IMR-90 (cell line): ENCODE measurements around the gene ZNF302. TPM values are rescaled to one million over a fixed set of nuclear protein-coding genes. Genes with fewer than 3 reads are reported as not detected.

Experiments
- ATAC-seq: fragments of 200-7000 bp; cut with Tn5 transposase; 2 replicates; pipeline ENCODE4 v1.9.1; 2020; ENCODE audit warnings: low read depth, mild to moderate bottlenecking, moderate library complexity
- BruUV-seq: library from RNA; stranded (reverse); fragments of 400-500 nt; replicated peaks from 2 replicates; lab custom pipeline; 2021; lab: Mats Ljungman, UMichigan
- CTCF ChIA-PET: fragments of 300-600 bp; formaldehyde crosslinking; extraction: SDS; loops from one replicate; lab custom pipeline; 2021; ENCODE audit warnings: antibody characterized with exemption; lab: Yijun Ruan, JAX
- POLR2A ChIA-PET: fragments of 300-600 bp; sonication (Branson Sonifier 250); formaldehyde crosslinking; loops from one replicate; lab custom pipeline; 2022; ENCODE audit warnings: antibody characterized with exemption; ENCODE audit not compliant: unreplicated experiment; lab: Charles Lee
- DNase-seq: peaks from one replicate; pipeline ENCODE4 v3.0.0; 2013
- H2AFZ ChIP-seq: replicated peaks from 2 replicates; pipeline ENCODE3; 2013; ENCODE audit warnings: low read length, mild to moderate bottlenecking; ENCODE audit not compliant: poor library complexity
- H2AK5ac ChIP-seq: 2 replicates; pipeline ENCODE4 v1.6.1; 2013; ENCODE audit warnings: low read depth, low read length, inconsistent platforms
- H2AK9ac ChIP-seq: replicated peaks from 2 replicates; pipeline ENCODE3; 2013; ENCODE audit warnings: mild to moderate bottlenecking, low read depth, low read length, moderate library complexity; ENCODE audit not compliant: poor library complexity
- H2BK120ac ChIP-seq: 2 replicates; pipeline ENCODE4 v1.6.1; 2013; ENCODE audit warnings: low read depth, low read length, inconsistent platforms
- H2BK15ac ChIP-seq: 3 replicates; pipeline ENCODE4 v1.6.1; 2013; ENCODE audit warnings: low read depth, low read length, inconsistent platforms
- H2BK20ac ChIP-seq: 2 replicates; pipeline ENCODE4 v1.6.1; 2013; ENCODE audit warnings: low read depth, mild to moderate bottlenecking, inconsistent platforms, low read length, moderate library complexity
- H2BK5ac ChIP-seq: 2 replicates; pipeline ENCODE4 v1.6.1; 2013; ENCODE audit warnings: mild to moderate bottlenecking, low read depth, low read length, inconsistent platforms; ENCODE audit not compliant: poor library complexity, severe bottlenecking
- H3K14ac ChIP-seq: replicated peaks from 2 replicates; pipeline ENCODE4 v1.6.1; 2013; ENCODE audit warnings: low read depth, low read length, inconsistent platforms
- H3K18ac ChIP-seq: 2 replicates; pipeline ENCODE4 v1.6.1; 2013; ENCODE audit warnings: low read depth, low read length, control low read depth
- H3K23ac ChIP-seq: 2 replicates; pipeline ENCODE4 v1.6.1; 2013; ENCODE audit warnings: low read depth, low read length, inconsistent platforms
- H3K27ac ChIP-seq: 2 replicates; pipeline ENCODE4 v1.5.1; 2013; ENCODE audit warnings: mild to moderate bottlenecking, control low read depth, low read length; ENCODE audit not compliant: insufficient read depth
- H3K27me3 ChIP-seq: 2 replicates; pipeline ENCODE4 v1.6.1; 2013; ENCODE audit warnings: low read length; ENCODE audit not compliant: control insufficient read depth, insufficient read depth
- H3K36me3 ChIP-seq: 2 replicates; pipeline ENCODE4 v1.6.1; 2013; ENCODE audit warnings: low read length, mixed read lengths; ENCODE audit not compliant: control insufficient read depth, insufficient read depth
- H3K4ac ChIP-seq: 2 replicates; pipeline ENCODE4 v1.6.1; 2013; ENCODE audit warnings: low read depth, low read length, inconsistent platforms
- H3K4me1 ChIP-seq: 2 replicates; pipeline ENCODE4 v1.6.1; 2013; ENCODE audit warnings: low read length, mixed read lengths; ENCODE audit not compliant: control insufficient read depth, insufficient read depth
- H3K4me2 ChIP-seq: 2 replicates; pipeline ENCODE4 v1.6.1; 2013; ENCODE audit warnings: low read depth, mild to moderate bottlenecking, control low read depth, low read length, moderate library complexity
- H3K4me3 ChIP-seq: 2 replicates; pipeline ENCODE4 v1.5.1; 2013; ENCODE audit warnings: low read depth, mild to moderate bottlenecking, control low read depth, low read length, moderate library complexity; ENCODE audit not compliant: insufficient read depth
- H3K56ac ChIP-seq: 2 replicates; pipeline ENCODE4 v1.6.1; 2013; ENCODE audit warnings: low read length, inconsistent platforms; ENCODE audit not compliant: insufficient read depth; ENCODE audit errors: extremely low read depth
- H3K79me1 ChIP-seq, 2 experiments: 2 replicates each; pipeline ENCODE4 v1.6.1; 2013; ENCODE audit warnings: low read length in 2 of 2, inconsistent platforms in 1 of 2, low read depth in 1 of 2
- H3K9ac ChIP-seq: 2 replicates; pipeline ENCODE4 v1.6.1; 2013; ENCODE audit warnings: low read depth, low read length, control low read depth
- H3K9me1 ChIP-seq: 2 replicates; pipeline ENCODE4 v1.6.1; 2013; ENCODE audit warnings: low read length, inconsistent platforms; ENCODE audit not compliant: insufficient read depth
- H3K9me3 ChIP-seq: 2 replicates; pipeline ENCODE4 v1.6.1; 2013; ENCODE audit warnings: low read length; ENCODE audit not compliant: control insufficient read depth, insufficient read depth
- H4K20me1 ChIP-seq: 2 replicates; pipeline ENCODE4 v1.6.1; 2013; ENCODE audit warnings: low read length, inconsistent platforms; ENCODE audit not compliant: insufficient read depth
- H4K5ac ChIP-seq: 2 replicates; pipeline ENCODE4 v1.6.1; 2013; ENCODE audit warnings: mild to moderate bottlenecking, low read depth, low read length, control low read depth
- H4K8ac ChIP-seq, 2 experiments: 2 replicates each; pipeline ENCODE4 v1.6.1; 2013; ENCODE audit warnings: low read depth in 2 of 2, low read length in 2 of 2, control low read depth in 1 of 2, inconsistent platforms in 1 of 2
- H4K91ac ChIP-seq: 2 replicates; pipeline ENCODE4 v1.6.1; 2013; ENCODE audit warnings: low read depth, low read length, inconsistent platforms; ENCODE audit not compliant: insufficient read depth
- CEBPB ChIP-seq: IDR thresholded peaks from 2 replicates; pipeline ENCODE4 v1.6.1; 2012; ENCODE audit warnings: low read depth, low read length, improper control_type of control experiment
- CHD1 ChIP-seq: IDR thresholded peaks from 2 replicates; pipeline ENCODE4 v1.6.1; 2012; ENCODE audit warnings: low read depth, low read length, improper control_type of control experiment
- RAD21 ChIP-seq: IDR thresholded peaks from 2 replicates; pipeline ENCODE4 v1.6.1; 2012; ENCODE audit warnings: low read length, improper control_type of control experiment
- RFX5 ChIP-seq: IDR thresholded peaks from 2 replicates; pipeline ENCODE4 v1.8.0; 2012; ENCODE audit warnings: low read depth, mild to moderate bottlenecking, low read length, moderate library complexity
- WGBS, 2 experiments: methylation state at CpG; one replicate each; pipeline versions ENCODE4 v1.1.5 to v1.1.7; 2013; ENCODE audit warnings: missing lambda C conversion rate in 2 of 2; ENCODE audit not compliant: insufficient read length in 1 of 2; ENCODE audit errors: extremely low coverage in 2 of 2; 5-methylcytosine and 5-hydroxymethylcytosine counted together
- dilution Hi-C: fragments of 300-500 bp; cut with HindIII; formaldehyde crosslinking; loops from one replicate; pipeline ENCODE4 v1.14.3; 2018; ENCODE audit warnings: low sequenced_read_pairs; ENCODE audit not compliant: unreplicated experiment
- in situ Hi-C: fragments of 300-500 bp; cut with MboI; formaldehyde crosslinking; loops from 3 replicates; pipeline ENCODE4 v1.14.3; 2019; ENCODE audit warnings: low sequenced_read_pairs, inconsistent platforms, mixed read lengths
- intact Hi-C: fragments of 100-400 bp; cut with micrococcal nuclease; formaldehyde crosslinking; loops from 2 replicates; pipeline ENCODE4 v1.10.0; 2022
- microRNA-seq, 2 experiments: library from miRNA; stranded (forward) in 1 of 2; unstranded in 1 of 2; fragments of 10-50 nt in 1 of 2; fragments of <30 nt in 1 of 2; gene quantifications in 1 of 2; microRNA quantifications in 1 of 2; one replicate each; pipeline versions ENCODE3 to v1.1.0; 2013 to 2020; ENCODE audit not compliant: insufficient read depth in 1 of 2, insufficient read length in 1 of 2, unreplicated experiment in 1 of 2
- polyA plus RNA-seq, 3 experiments: library from polyadenylated mRNA; depleted of rRNA; stranded (reverse); fragments of >200 nt; gene quantifications; 2 replicates each; pipeline ENCODE4 v1.2.3, GENCODE V29; 2012; ENCODE audit warnings: low replicate concordance in 1 of 3
- small RNA-seq, 5 experiments: library from RNA; depleted of rRNA; stranded (forward); fragments of <200 nt; gene quantifications; one replicate each; pipeline ENCODE3, GENCODE V24; 2012
- total RNA-seq: library from RNA; depleted of rRNA; stranded (reverse); fragments of >200 nt; gene quantifications from 2 replicates; pipeline ENCODE4 v1.2.3, GENCODE V29; 2012; rRNA removed

The ZNF302 gene
- total and polyA plus RNA-seq, 2 of the 4 experiments (the other 2 are of a cell fraction) = 9.1 to 9.5 TPM

DNA sequence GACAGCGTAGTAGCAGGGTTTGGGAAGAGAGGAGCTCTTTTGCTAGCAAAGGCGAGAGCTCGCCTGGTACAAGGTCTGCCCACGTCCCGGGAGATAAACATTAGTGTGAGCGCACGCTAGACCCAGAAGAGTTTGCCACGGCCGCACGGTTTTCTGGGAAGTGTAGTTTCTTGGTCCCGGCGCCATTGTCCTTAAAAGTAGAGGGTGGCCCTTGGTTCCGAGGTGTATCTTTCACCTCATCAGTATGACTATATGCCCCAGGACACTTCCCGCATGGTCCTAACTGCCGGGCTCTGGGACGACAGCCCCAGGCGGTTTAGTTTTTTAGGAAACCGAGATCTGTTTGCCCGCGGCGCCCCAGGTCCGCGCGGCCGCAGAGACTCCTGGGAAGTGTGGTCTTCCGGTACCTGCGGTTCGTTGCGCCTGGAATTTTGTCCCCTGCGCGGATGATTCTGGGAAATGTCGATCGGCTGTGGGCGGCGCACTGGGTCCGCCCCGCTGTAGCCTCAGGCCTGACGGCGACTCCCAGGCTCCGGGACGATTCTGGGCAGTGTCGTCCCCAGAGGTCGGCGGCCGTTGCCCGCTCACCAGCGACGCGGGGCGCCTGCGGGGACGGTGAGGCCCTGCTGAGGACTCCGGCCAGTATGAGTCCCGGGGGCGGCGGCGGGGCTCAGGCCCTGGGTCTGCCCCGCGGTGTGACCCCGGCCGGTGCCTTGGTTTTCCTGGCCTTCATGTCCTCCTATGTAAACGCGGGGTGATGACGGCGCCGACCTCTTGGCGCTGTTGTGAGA lies 56.5 kb downstream of the ZNF302 start, which contains the start of gene ZNF181 (continued):
- no peak for TF ChIP-seq RFX5
- no peak for TF ChIP-seq CHD1

GRCh38 chr19:34734537-34735103 lies 57.1 kb downstream of the ZNF302 start:
- peak overlapping the region; percentile 60; the same call in 1 of the 2 replicates for H4K91ac ChIP-seq
- TF ChIP-seq CEBPB = peak; percentile 95
- TF ChIP-seq CHD1 = no peak
- no peak for TF ChIP-seq RAD21
- TF ChIP-seq RFX5 = peak; percentile 64
- peaks cover 13% of the 10 kb centered on the region for H3K36me3 ChIP-seq
- H2BK5ac ChIP-seq = peak overlapping the region; percentile 62
- peaks cover 8% of the 10 kb centered on the region for H3K4me1 ChIP-seq
- peak overlapping the region; percentile 96 for H2AFZ ChIP-seq
- BruUV-seq = TSS peak; percentile 59
- peaks cover 10 to 18% of the 10 kb centered on the region in 2 experiments for H3K79me1 ChIP-seq
- peak overlapping the region; percentile 52 for H3K23ac ChIP-seq
- no peak overlapping the region for H2BK15ac ChIP-seq
- H4K8ac ChIP-seq = peak overlapping the region; percentile 42 to 46
- H3K14ac ChIP-seq = peak overlapping the region; percentile 73
- H3K18ac ChIP-seq = no peak overlapping the region; the same call in 1 of the 2 replicates
- 2% methylated on average over 9 of the region's 16 CpGs; no CpG with 5 or more reads in 1 of the 2 experiments for WGBS, 2 experiments
- peak overlapping the region; percentile 86 for H2AK9ac ChIP-seq
- peak overlapping the region; percentile 85 for H3K4me2 ChIP-seq
- peak overlapping the region; percentile 52 for H3K56ac ChIP-seq
- H3K9me1 ChIP-seq = peaks cover 4% of the 10 kb centered on the region; the same call in 1 of the 2 replicates
- DNase-seq (peak; percentile 86), ATAC-seq (no peak)
- H3K27me3 ChIP-seq = no peaks in the 10 kb centered on the region
- H3K9me3 ChIP-seq = peaks cover 4% of the 10 kb centered on the region; the same call in 1 of the 2 replicates
- H2BK120ac ChIP-seq = no peak overlapping the region
- peak overlapping the region; percentile 81 for H3K4ac ChIP-seq
- no peaks in the 10 kb centered on the region for H4K20me1 ChIP-seq
- in situ Hi-C loops (no loop called here), intact Hi-C loops (loop anchor here (1.0 kb wide), 1 partner anchor 57 kb away; the partner anchor contains the start of genes SCGB2B2 and ZNF302), dilution Hi-C loops (no loop called here)
- ChIA-PET CTCF (no interaction called here), POLR2A (no interaction called here)
- H3K4me3 ChIP-seq = peak overlapping the region; percentile 72
- peak overlapping the region; percentile 54 for H3K9ac ChIP-seq
- peak overlapping the region; percentile 20 for H4K5ac ChIP-seq
- peak overlapping the region; percentile 71 for H3K27ac ChIP-seq
- 0 out of 2 replicates have a peak overlapping the region, but pooled peaks have one; percentile 11 for H2AK5ac ChIP-seq
- no peak overlapping the region for H2BK20ac ChIP-seq

Small RNA genes lying within 50 kb of the gene (microRNA-seq; reads per million reads assigned to microRNA genes)
- not detected for gene RF00611 (ENCODE audit: insufficient read depth, insufficient read length)

Small RNA genes lying within 50 kb of the gene (small RNA-seq; reads per million reads assigned to genes)
- gene RF00611 = 0 reads per million in 5 experiments

Other genes with a start within 250 kb of the ZNF302 start
- gene UBA2, start 249.3 kb upstream of the ZNF302 start, total RNA-seq = 135 and 153 TPM in 2 replicates
- 82.3 and 82.8 TPM in 2 replicates for gene UBA2, start 249.3 kb upstream of the ZNF302 start, polyA plus RNA-seq (2012; rRNA removed)
- 35.0 and 48.9 TPM in 2 replicates for gene WTIP, start 195.9 kb upstream of the ZNF302 start, total RNA-seq
- gene WTIP, start 195.9 kb upstream of the ZNF302 start, polyA plus RNA-seq (2012; rRNA removed) = 30.3 and 30.7 TPM in 2 replicates
- gene SCGB2B2, start 519 bp upstream of the ZNF302 start, total RNA-seq = not detected in 2 replicates
- 0.03 TPM in 1 of 2 replicates, not detected in the other for gene SCGB2B2, start 519 bp upstream of the ZNF302 start, polyA plus RNA-seq (2012; rRNA removed)
- gene ZNF181, start 56.6 kb downstream of the ZNF302 start, total RNA-seq = 7.5 and 11.1 TPM in 2 replicates
- 2.7 and 3.8 TPM in 2 replicates for gene ZNF181, start 56.6 kb downstream of the ZNF302 start, polyA plus RNA-seq (2012; rRNA removed)
- gene ZNF599, start 95.5 kb downstream of the ZNF302 start, total RNA-seq = 3.4 and 4.2 TPM in 2 replicates
- gene ZNF599, start 95.5 kb downstream of the ZNF302 start, polyA plus RNA-seq (2012; rRNA removed) = 5.9 and 6.5 TPM in 2 replicates
- 2.8 and 2.9 TPM in 2 replicates for gene ZNF30, start 249.2 kb downstream of the ZNF302 start, total RNA-seq
- 1.1 and 1.3 TPM in 2 replicates for gene ZNF30, start 249.2 kb downstream of the ZNF302 start, polyA plus RNA-seq (2012; rRNA removed)